A549 (cell line): ENCODE measurements around the gene RNF38. TPM values are rescaled to one million over a fixed set of nuclear protein-coding genes. Genes with fewer than 3 reads are reported as not detected.
A peak's percentile ranks its signal among the peaks of the same experiment; 100 is the strongest.

Experiments used
- ATAC-seq, 2 experiments: fragments of 200-7000 bp in 1 of 2; fragments of >200 bp in 1 of 2; cut with Nextera tagmentation in 1 of 2; cut with Tn5 transposase in 1 of 2; 3 replicates each; pipeline versions ENCODE4 v1.8.0 to v1.9.1; 2018 to 2020; ENCODE audit warnings: mild to moderate bottlenecking in 1 of 2, moderate library complexity in 1 of 2
- CTCF ChIA-PET: fragments of 300-600 bp; sonication (Branson Sonifier 250); formaldehyde crosslinking; extraction: SDS; loops from one replicate; lab custom pipeline; 2021; ENCODE audit warnings: antibody characterized with exemption, inconsistent platforms; lab: Yijun Ruan, JAX
- POLR2A ChIA-PET: fragments of 350-600 bp; formaldehyde crosslinking; extraction: SDS; loops from one replicate; lab custom pipeline; 2021; ENCODE audit warnings: antibody characterized with exemption, inconsistent platforms; lab: Yijun Ruan, JAX
- DNase-seq, 2 experiments: peaks; one replicate each; pipeline versions ENCODE4 v3.0.0 to v3.0.0-alpha.2; 2011 to 2016; ENCODE audit warnings: low read depth in 1 of 2, low spot score in 1 of 2
- FAIRE-seq: peaks from 2 replicates; lab custom pipeline; 2011; peaks lifted over from hg19 to GRCh38; lab: Jason Lieb, UNC
- H3K27ac ChIP-seq, 2 experiments: fragments of >200 bp; sonication (Bioruptor Twin); formaldehyde crosslinking; 3 replicates each; pipeline ENCODE4 v1.5.1; 2016 to 2017
- H3K4me1 ChIP-seq: fragments of >200 bp; sonication (Bioruptor Twin); formaldehyde crosslinking; 3 replicates; pipeline ENCODE4 v1.6.1; 2016
- H3K4me2 ChIP-seq: fragments of >200 bp; sonication (Bioruptor Twin); formaldehyde crosslinking; 3 replicates; pipeline ENCODE4 v1.6.1; 2016
- H3K4me3 ChIP-seq: fragments of >200 bp; sonication (Bioruptor Twin); formaldehyde crosslinking; 3 replicates; pipeline ENCODE4 v1.5.1; 2016
- H3K9me3 ChIP-seq: fragments of >200 bp; sonication (Bioruptor Twin); formaldehyde crosslinking; 3 replicates; pipeline ENCODE4 v1.6.1; 2016
- BHLHE40 ChIP-seq: IDR thresholded peaks from 2 replicates; pipeline ENCODE4 v1.6.1; 2012; ENCODE audit warnings: low read depth, low read length, inconsistent platforms
- CBX2 ChIP-seq: fragments of 200-600 bp; sonication (generic); IDR thresholded peaks from 2 replicates; pipeline ENCODE4 v1.6.1; 2016; ENCODE audit warnings: low read depth, mild to moderate bottlenecking, borderline replicate concordance
- EHMT2 ChIP-seq: fragments of 200-600 bp; sonication (generic); IDR thresholded peaks from 2 replicates; pipeline ENCODE4 v1.6.1; 2016; ENCODE audit warnings: antibody characterized with exemption, low read depth, mild to moderate bottlenecking, moderate library complexity
- ELK1 ChIP-seq: fragments of 150-350 bp; IDR thresholded peaks from 2 replicates; pipeline ENCODE4 v1.6.1; 2014; ENCODE audit warnings: low read depth, mild to moderate bottlenecking, low read length
- EP300 ChIP-seq, 2 experiments: fragments of >200 bp; sonication (Bioruptor Twin); formaldehyde crosslinking; IDR thresholded peaks; 2 replicates in 1 of 2; 3 replicates in 1 of 2; pipeline ENCODE4 v1.6.1; 2016 to 2017
- FOSB ChIP-seq: fragments of 250-450 bp; sonication (Bioruptor Pico); IDR thresholded peaks from 2 replicates; pipeline ENCODE4 v1.5.0; 2020; ENCODE audit warnings: mild to moderate bottlenecking, moderate library complexity
- GATA3 ChIP-seq: IDR thresholded peaks from 2 replicates; pipeline ENCODE4 v1.6.1; 2012; ENCODE audit warnings: borderline replicate concordance
- HDAC2 ChIP-seq: fragments of 200-600 bp; sonication (generic); IDR thresholded peaks from 2 replicates; pipeline ENCODE4 v1.6.1; 2016
- HEYL ChIP-seq: fragments of 250-450 bp; sonication (Bioruptor Pico); IDR thresholded peaks from 2 replicates; pipeline ENCODE4 v1.8.0; 2021; ENCODE audit warnings: mild to moderate bottlenecking, moderate library complexity
- HMGXB4 ChIP-seq: fragments of 250-450 bp; sonication (Bioruptor Pico); IDR thresholded peaks from 2 replicates; pipeline ENCODE4 v1.5.0; 2021; ENCODE audit warnings: mild to moderate bottlenecking, moderate library complexity, borderline replicate concordance
- HOXA7 ChIP-seq: fragments of 250-450 bp; sonication (Bioruptor Pico); IDR thresholded peaks from 2 replicates; pipeline ENCODE4 v1.5.0; 2020; ENCODE audit warnings: mild to moderate bottlenecking, moderate library complexity
- HOXB5 ChIP-seq: fragments of 250-450 bp; sonication (Bioruptor Pico); IDR thresholded peaks from 2 replicates; pipeline ENCODE4 v1.5.0; 2020; ENCODE audit warnings: mild to moderate bottlenecking, moderate library complexity
- JUN ChIP-seq, 2 experiments: fragments of >200 bp; sonication (Bioruptor Twin); formaldehyde crosslinking; IDR thresholded peaks; 2 replicates in 1 of 2; 3 replicates in 1 of 2; pipeline ENCODE4 v1.6.1; 2016 to 2017
- JUNB ChIP-seq: fragments of >200 bp; sonication (Bioruptor Twin); formaldehyde crosslinking; IDR thresholded peaks from 2 replicates; pipeline ENCODE4 v1.6.1; 2016
- MAX ChIP-seq: IDR thresholded peaks from 2 replicates; pipeline ENCODE4 v1.6.1; 2012
- MAZ ChIP-seq: fragments of 150-350 bp; IDR thresholded peaks from 2 replicates; pipeline ENCODE4 v1.6.1; 2014; ENCODE audit warnings: antibody characterized with exemption, low read depth, low read length, borderline replicate concordance
- POLR2A ChIP-seq: IDR thresholded peaks from 2 replicates; pipeline ENCODE4 v1.6.1; 2012; ENCODE audit warnings: mild to moderate bottlenecking, low read length
- RAD21 ChIP-seq, 2 experiments: fragments of >200 bp in 1 of 2; sonication (Bioruptor Twin) in 1 of 2; formaldehyde crosslinking in 1 of 2; IDR thresholded peaks in 1 of 2; conservative IDR thresholded peaks in 1 of 2; 2 replicates in 1 of 2; 3 replicates in 1 of 2; pipeline ENCODE4 v1.6.1; 2012 to 2018; ENCODE audit warnings: inconsistent platforms in 1 of 2
- RCOR1 ChIP-seq: fragments of 150-350 bp; IDR thresholded peaks from 2 replicates; pipeline ENCODE4 v1.6.1; 2014; ENCODE audit warnings: antibody characterized with exemption, low read length, low read depth
- TFCP2L1 ChIP-seq: fragments of 250-450 bp; sonication (Bioruptor Pico); IDR thresholded peaks from 2 replicates; pipeline ENCODE4 v1.5.0; 2021; ENCODE audit warnings: mild to moderate bottlenecking
- TP53 ChIP-seq: fragments of 250-450 bp; sonication (Bioruptor Pico); IDR thresholded peaks from 2 replicates; pipeline ENCODE4 v1.5.0; 2021; ENCODE audit warnings: mild to moderate bottlenecking, moderate library complexity
- USF2 ChIP-seq: fragments of 450-650 bp; IDR thresholded peaks from 2 replicates; pipeline ENCODE4 v1.6.1; 2014; ENCODE audit warnings: antibody characterized with exemption
- ZNF302 ChIP-seq: fragments of 250-450 bp; sonication (Bioruptor Pico); IDR thresholded peaks from 2 replicates; pipeline ENCODE4 v1.9.0; 2021; ENCODE audit warnings: inconsistent platforms, mild to moderate bottlenecking, moderate library complexity
- ZSCAN20 ChIP-seq: fragments of 250-450 bp; sonication (Bioruptor Pico); IDR thresholded peaks from 2 replicates; pipeline ENCODE4 v1.8.0; 2022; ENCODE audit warnings: mild to moderate bottlenecking, moderate library complexity
- WGBS: methylation state at CpG from one replicate; pipeline ENCODE4 v1.1.6; 2017; ENCODE audit errors: missing lambda C conversion rate; 5-methylcytosine and 5-hydroxymethylcytosine counted together
- polyA plus RNA-seq, 4 experiments: library from polyadenylated mRNA; depleted of rRNA in 3 of 4; stranded (reverse); fragments of >200 nt; fragmentation: RNase III in 1 of 4; extraction: RNeasy Plus Mini Kit Qiagen cat#74134 plus additional on column Dnase treatment in 1 of 4; gene quantifications; 2 replicates in 3 of 4; 3 replicates in 1 of 4; pipeline ENCODE4 v1.2.3, GENCODE V29; 2011 to 2017

RNF38 gene
- polyA plus RNA-seq, 2 of the 4 experiments (the other 2 are of a cell fraction): 8.7 to 13.2 TPM

GRCh38 chr9:36341936-36342577, 58.0 kb downstream of the RNF38 start:
- ATAC-seq (no peak), FAIRE-seq (peak; percentile 43), DNase-seq (no peak)
- Histone ChIP-seq H3K9me3 (no peaks in the 10 kb centered on the region), H3K4me3 (no peak overlapping the region), H3K27ac (no peak overlapping the region), H3K4me2 (no peak overlapping the region), H3K4me1 (no peaks in the 10 kb centered on the region; the same call in 2 of the 3 replicates)
- CTCF ChIA-PET: interaction anchor here (1.0 to 9.9 kb wide), 3 partner anchors 8 to 129 kb away, joined by 3 to 75 read pairs (median 3); no protein-coding TSS in a partner anchor
- POLR2A ChIA-PET: no interaction called here
- TF ChIP-seq USF2 (no peak), HDAC2 (no peak), CBX2 (no peak), EP300 (IDR thresholded peaks at IDR 0.05) (no peak), GATA3 (no peak), ELK1 (no peak), BHLHE40 (no peak), HMGXB4 (no peak), MAZ (no peak), EHMT2 (no peak), RAD21 (conservative IDR thresholded peaks at IDR 0.05 in 1 of 2, IDR thresholded peaks at IDR 0.05 in 1 of 2) (no peak), RCOR1 (no peak), TP53 (CRISPR knock-in tag) (no peak), HOXA7 (CRISPR knock-in tag) (no peak), MAX (no peak), ZSCAN20 (CRISPR knock-in tag) (no peak)
- WGBS: 62% methylated on average over 3 of the region's 3 CpGs

- peaks cover 10% of the 10 kb centered on the region for H3K4me1 ChIP-seq
- WGBS: 96% methylated on average over 1 of the region's 1 CpG
- CTCF ChIA-PET: interaction anchor here (1.0 to 9.9 kb wide), 5 partner anchors 8 to 91 kb away, joined by 3 to 75 read pairs (median 5); no protein-coding TSS in a partner anchor
- H3K4me3 ChIP-seq: no peak overlapping the region
- TF ChIP-seq JUNB (no peak), HOXB5 (CRISPR knock-in tag) (no peak), ZNF302 (CRISPR knock-in tag) (no peak), HEYL (CRISPR knock-in tag) (no peak), FOSB (CRISPR knock-in tag) (no peak), POLR2A (no peak), ELK1 (no peak), JUN (IDR thresholded peaks at IDR 0.05) (no peak), RAD21 (conservative IDR thresholded peaks at IDR 0.05 in 1 of 2, IDR thresholded peaks at IDR 0.05 in 1 of 2) (no peak), TFCP2L1 (CRISPR knock-in tag) (no peak)
- H3K27ac ChIP-seq: no peak overlapping the region
- no peak for FAIRE-seq
- no peaks in the 10 kb centered on the region for H3K9me3 ChIP-seq
- POLR2A ChIA-PET: interaction anchor here (1.2 kb wide), 1 partner anchor 147 kb away, joined by 3 read pairs; the partner anchor contains the start of gene CLTA
- H3K4me2 ChIP-seq: no peak overlapping the region
- no peak for ATAC-seq
- no peak for DNase-seq
These were observed 62.2 kb downstream of the RNF38 start for GRCh38 chr9:36337865-36338264.
